K562 (cell line): ENCODE data around the gene ETS1. TPM values are rescaled to one million over a fixed set of nuclear protein-coding genes. Genes with fewer than 3 reads are reported as not detected.

Experiments used
- ATAC-seq: fragments of 200-7000 bp; cut with Tn5 transposase; 3 replicates; pipeline ENCODE4 v1.9.1; 2020; ENCODE audit warnings: moderate library complexity
- BruUV-seq: library from RNA; stranded (reverse); fragments of 400-500 nt; replicated peaks from 2 replicates; lab custom pipeline; 2021; lab: Mats Ljungman, UMichigan
- CTCF ChIA-PET: fragments of 300-600 bp; formaldehyde crosslinking; extraction: SDS; loops from one replicate; lab custom pipeline; 2021; ENCODE audit warnings: low intra/inter-chr PET ratio; lab: Yijun Ruan, JAX
- POLR2A ChIA-PET: fragments of 300-600, 350-650 bp; sonication (Branson Sonifier 250); formaldehyde crosslinking; extraction: SDS; loops from one replicate; lab custom pipeline; 2021; ENCODE audit warnings: antibody characterized with exemption, inconsistent platforms; lab: Yijun Ruan, JAX
- DNase-seq, 4 experiments: peaks; one replicate each; pipeline versions ENCODE4 v3.0.0 to v3.0.0-alpha.2; 2011 to 2018; ENCODE audit warnings: low spot score in 3 of 4, mixed read lengths in 3 of 4; ENCODE audit errors: extremely low read depth in 1 of 4
- FAIRE-seq: peaks from 2 replicates; lab custom pipeline; 2011; peaks lifted over from hg19 to GRCh38; lab: Jason Lieb, UNC
- H2AFZ ChIP-seq: 2 replicates; pipeline ENCODE4 v1.6.0; 2011; ENCODE audit warnings: low read depth, low read length, control low read depth, inconsistent platforms
- H3K27ac ChIP-seq: fragments of 200-600 bp; 3 replicates; pipeline ENCODE4 v1.8.0; 2011; ENCODE audit warnings: low read depth, mild to moderate bottlenecking, control low read depth, inconsistent platforms, low read length, moderate library complexity, mixed read lengths; ENCODE audit errors: extremely low read depth
- H3K27me3 ChIP-seq, 2 experiments: fragments of 300-600 bp in 1 of 2; 2 replicates in 1 of 2; 3 replicates in 1 of 2; pipeline versions ENCODE4 v1.6.0 to v1.8.0; 2011; ENCODE audit warnings: inconsistent platforms in 2 of 2, low read length in 2 of 2, mild to moderate bottlenecking in 1 of 2, mixed read lengths in 1 of 2, moderate library complexity in 1 of 2; ENCODE audit not compliant: control insufficient read depth in 2 of 2, insufficient read depth in 2 of 2
- H3K36me3 ChIP-seq: fragments of 300-600 bp; 3 replicates; pipeline ENCODE4 v1.8.0; 2011; ENCODE audit warnings: mild to moderate bottlenecking, low read length, inconsistent platforms; ENCODE audit not compliant: control insufficient read depth, insufficient read depth
- H3K4me1 ChIP-seq, 2 experiments: fragments of 200-600 bp in 1 of 2; replicated peaks in 1 of 2; 2 replicates in 1 of 2; 3 replicates in 1 of 2; pipeline versions ENCODE4 v1.5.1 to v1.8.0; 2011; ENCODE audit warnings: inconsistent platforms in 2 of 2, low read length in 2 of 2, mild to moderate bottlenecking in 1 of 2, mixed read lengths in 1 of 2, moderate library complexity in 1 of 2; ENCODE audit not compliant: control insufficient read depth in 2 of 2, insufficient read depth in 2 of 2
- H3K4me2 ChIP-seq: 2 replicates; pipeline ENCODE4 v1.6.1; 2011; ENCODE audit warnings: low read length, control low read depth, inconsistent platforms, mixed read lengths; ENCODE audit not compliant: insufficient read depth
- H3K4me3 ChIP-seq: fragments of 200-600 bp; sonication (generic), shearing (Covaris generic); 2 replicates; pipeline ENCODE4 v1.5.1; 2016; ENCODE audit warnings: control low read depth, inconsistent platforms
- H3K79me2 ChIP-seq: fragments of 200-600 bp; 3 replicates; pipeline ENCODE4 v1.8.0; 2011; ENCODE audit warnings: low read length, inconsistent platforms; ENCODE audit not compliant: control insufficient read depth, insufficient read depth
- H3K9ac ChIP-seq, 2 experiments: 2 replicates each; pipeline versions ENCODE4 v1.6.0 to v1.6.1; 2011; ENCODE audit warnings: low read depth in 2 of 2, low read length in 2 of 2, control low read depth in 1 of 2, inconsistent platforms in 1 of 2, mild to moderate bottlenecking in 1 of 2, mixed read lengths in 1 of 2; ENCODE audit not compliant: insufficient read depth in 1 of 2
- H3K9me1 ChIP-seq: one replicate; pipeline ENCODE4 v1.6.0; 2011; ENCODE audit warnings: inconsistent platforms, mild to moderate bottlenecking, low read length, moderate library complexity; ENCODE audit not compliant: control insufficient read depth, insufficient read depth
- H3K9me3 ChIP-seq: replicated peaks from 2 replicates; pipeline ENCODE4 v1.5.1; 2011; ENCODE audit warnings: low read depth, low read length, inconsistent platforms; ENCODE audit not compliant: control insufficient read depth, insufficient read depth
- H4K20me1 ChIP-seq: replicated peaks from 2 replicates; pipeline ENCODE4 v1.6.1; 2011; ENCODE audit warnings: low read length, inconsistent platforms, mixed read lengths; ENCODE audit not compliant: control insufficient read depth, insufficient read depth
- CHD4 ChIP-seq: fragments of 200-600 bp; sonication (generic); IDR thresholded peaks from 3 replicates; pipeline ENCODE4 v1.6.1; 2012; ENCODE audit warnings: low read depth, mild to moderate bottlenecking, mixed read lengths, low read length, inconsistent platforms; ENCODE audit not compliant: insufficient read depth, insufficient replicate concordance, poor library complexity, severe bottlenecking
- ETS2 ChIP-seq: IDR thresholded peaks from 2 replicates; pipeline ENCODE4 v1.6.1; 2016; ENCODE audit warnings: borderline replicate concordance, missing genetic modification characterization, mild to moderate bottlenecking, moderate library complexity, missing compliant biosample characterization; ENCODE audit not compliant: poor library complexity, severe bottlenecking
- FOS ChIP-seq: IDR thresholded peaks from 3 replicates; pipeline ENCODE4 v1.6.1; 2011; ENCODE audit not compliant: insufficient read length; ENCODE audit errors: extremely low read depth
- SIRT6 ChIP-seq: IDR thresholded peaks from one replicate; pipeline ENCODE4 v1.6.1; 2012; ENCODE audit warnings: low read depth, mild to moderate bottlenecking, control low read depth, inconsistent platforms, low read length, moderate library complexity
- ZNF695 ChIP-seq: fragments of 450-650 bp; formaldehyde crosslinking; IDR thresholded peaks from 2 replicates; pipeline ENCODE4 v1.4.0; 2020; ENCODE audit warnings: mild to moderate bottlenecking, moderate library complexity
- WGBS: fragments of 100-300 bp; shearing (Covaris generic); methylation state at CpG from one replicate; pipeline ENCODE4 v1.1.6; 2016; ENCODE audit warnings: low coverage, mixed read lengths; ENCODE audit not compliant: insufficient coverage; ENCODE audit errors: missing lambda C conversion rate; 5-methylcytosine and 5-hydroxymethylcytosine counted together
- in situ Hi-C: fragments of 300-500 bp; cut with MboI; formaldehyde crosslinking; loops from 4 replicates; pipeline ENCODE4 v1.15.0; 2018; ENCODE audit warnings: inconsistent platforms, mixed read lengths
- intact Hi-C: fragments of 100-400 bp; cut with micrococcal nuclease; formaldehyde crosslinking; loops from 2 replicates; pipeline ENCODE4 v1.14.2; 2022
- polyA plus RNA-seq, 8 experiments: library from polyadenylated mRNA; depleted of rRNA in 4 of 8; stranded (reverse) in 5 of 8; unstranded in 3 of 8; fragments of >200 nt; fragmentation: Nextera tagmentation in 2 of 8; fragmentation: Illumina TruSeq in 1 of 8; extraction: Ambion mirVana in 2 of 8; extraction: Trizol in 1 of 8; gene quantifications; 2 replicates each; pipeline versions ENCODE4 v1.2.1 to v1.2.3, GENCODE V29; 2011 to 2014; ENCODE audit warnings: inconsistent platforms in 1 of 8, missing spikeins in 1 of 8
- total RNA-seq, 7 experiments: library from RNA; depleted of rRNA in 6 of 7; stranded (reverse); fragments of >200 nt in 6 of 7; fragmentation: Illumina TruSeq in 2 of 7; extraction: Trizol in 2 of 7; gene quantifications; 2 replicates each; pipeline versions ENCODE4 v1.2.1 to v1.2.3, GENCODE V29; 2011 to 2021; ENCODE audit warnings: low replicate concordance in 1 of 7

Gene ETS1
- total and polyA plus RNA-seq, 9 of the 15 experiments (the other 6 are each of a cell fraction or from before 2014, with no cell fraction given), result 0.04 to 1.4 (median 0.23) TPM

DNA sequence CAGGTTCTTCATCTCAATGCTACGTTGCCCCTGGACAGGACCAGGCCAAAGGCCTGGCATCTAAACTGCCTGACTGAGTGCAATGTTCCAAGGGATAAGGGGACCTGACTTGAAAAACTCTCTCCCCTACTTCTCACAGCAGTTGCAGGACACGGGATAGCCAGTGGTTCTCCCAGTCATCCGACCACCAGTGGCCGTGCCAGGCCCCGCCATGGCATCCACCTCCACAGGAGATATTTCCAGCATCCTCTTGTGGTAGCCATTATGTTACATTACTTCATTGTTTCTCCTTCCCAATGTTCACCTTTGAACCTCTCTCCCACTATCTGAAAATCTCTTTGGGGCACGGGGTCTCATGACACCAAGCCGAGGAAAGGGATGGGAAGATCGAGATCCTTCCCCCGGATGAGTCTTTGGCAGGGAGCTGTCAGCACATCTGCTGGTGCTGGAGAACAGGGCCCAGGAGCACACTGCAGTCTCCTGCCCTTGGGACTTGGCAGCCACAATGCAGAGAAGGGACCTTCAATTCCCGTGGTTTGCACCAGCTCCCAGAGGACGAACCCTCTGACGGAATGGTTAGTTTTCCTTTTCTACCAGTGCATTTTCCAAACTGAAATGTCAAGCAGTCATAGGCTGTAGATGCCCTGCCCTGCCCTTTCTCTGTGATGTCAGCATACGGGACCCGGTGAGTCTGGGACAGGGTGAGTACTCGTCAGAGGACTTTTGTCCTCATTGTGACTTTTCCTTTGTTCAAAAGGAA lies 121.2 kb downstream of the ETS1 start:
- Histone ChIP-seq H3K36me3 (no peaks in the 10 kb centered on the region), H3K79me2 (no peaks in the 10 kb centered on the region), H3K9me1 (no peaks in the 10 kb centered on the region), H3K4me1 (no peaks in the 10 kb centered on the region), H3K4me3 (no peak overlapping the region), H3K9me3 (no peaks in the 10 kb centered on the region), H2AFZ (no peak overlapping the region), H4K20me1 (no peaks in the 10 kb centered on the region)
- in situ Hi-C loops, result no loop called here
- no peak for ATAC-seq
- TF ChIP-seq CHD4 (no peak), ETS2 (tag) (no peak), ZNF695 (CRISPR knock-in tag) (no peak), SIRT6 (no peak), FOS (no peak)
- TF ChIP-seq, all 486 proteins: peak for 0
- POLR2A ChIA-PET, result interaction anchor here (0.7 kb wide), 1 partner anchor 890 kb away, joined by 4 read pairs; no protein-coding TSS in a partner anchor
- CTCF ChIA-PET, result no interaction called here
- intact Hi-C loops, result no loop called here
- no peak overlapping the region for H3K9ac ChIP-seq
- FAIRE-seq (no peak), DNase-seq (no peak)
- no peaks in the 10 kb centered on the region for H3K27me3 ChIP-seq
- no peak overlapping the region for H3K4me2 ChIP-seq
- H3K27ac ChIP-seq, result no peak overlapping the region
- 7% methylated on average over 14 of the region's 15 CpGs for WGBS
- no TSS peak for BruUV-seq
